ENCODE results near the gene CRKL.

- TF ChIP-seq TCF7L2 (IDR thresholded peaks at IDR 0.05; ENCODE audit: borderline replicate concordance, extremely low read depth, insufficient read depth, insufficient read length): no peak
- TF ChIP-seq POLR2AphosphoS5 (IDR thresholded peaks at IDR 0.05; ENCODE audit: low read depth, low read length): no peak
- TF ChIP-seq, protein P1, sequence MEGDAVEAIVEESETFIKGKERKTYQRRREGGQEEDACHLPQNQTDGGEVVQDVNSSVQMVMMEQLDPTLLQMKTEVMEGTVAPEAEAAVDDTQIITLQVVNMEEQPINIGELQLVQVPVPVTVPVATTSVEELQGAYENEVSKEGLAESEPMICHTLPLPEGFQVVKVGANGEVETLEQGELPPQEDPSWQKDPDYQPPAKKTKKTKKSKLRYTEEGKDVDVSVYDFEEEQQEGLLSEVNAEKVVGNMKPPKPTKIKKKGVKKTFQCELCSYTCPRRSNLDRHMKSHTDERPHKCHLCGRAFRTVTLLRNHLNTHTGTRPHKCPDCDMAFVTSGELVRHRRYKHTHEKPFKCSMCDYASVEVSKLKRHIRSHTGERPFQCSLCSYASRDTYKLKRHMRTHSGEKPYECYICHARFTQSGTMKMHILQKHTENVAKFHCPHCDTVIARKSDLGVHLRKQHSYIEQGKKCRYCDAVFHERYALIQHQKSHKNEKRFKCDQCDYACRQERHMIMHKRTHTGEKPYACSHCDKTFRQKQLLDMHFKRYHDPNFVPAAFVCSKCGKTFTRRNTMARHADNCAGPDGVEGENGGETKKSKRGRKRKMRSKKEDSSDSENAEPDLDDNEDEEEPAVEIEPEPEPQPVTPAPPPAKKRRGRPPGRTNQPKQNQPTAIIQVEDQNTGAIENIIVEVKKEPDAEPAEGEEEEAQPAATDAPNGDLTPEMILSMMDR (IDR thresholded peaks at IDR 0.05 in 2 of 3, conservative IDR thresholded peaks at IDR 0.05 in 1 of 3; ENCODE audit: borderline replicate concordance in 1 of 3, insufficient read depth in 1 of 3, low read depth in 2 of 3, low read length in 2 of 3): no peak
- TF ChIP-seq, protein P2, sequence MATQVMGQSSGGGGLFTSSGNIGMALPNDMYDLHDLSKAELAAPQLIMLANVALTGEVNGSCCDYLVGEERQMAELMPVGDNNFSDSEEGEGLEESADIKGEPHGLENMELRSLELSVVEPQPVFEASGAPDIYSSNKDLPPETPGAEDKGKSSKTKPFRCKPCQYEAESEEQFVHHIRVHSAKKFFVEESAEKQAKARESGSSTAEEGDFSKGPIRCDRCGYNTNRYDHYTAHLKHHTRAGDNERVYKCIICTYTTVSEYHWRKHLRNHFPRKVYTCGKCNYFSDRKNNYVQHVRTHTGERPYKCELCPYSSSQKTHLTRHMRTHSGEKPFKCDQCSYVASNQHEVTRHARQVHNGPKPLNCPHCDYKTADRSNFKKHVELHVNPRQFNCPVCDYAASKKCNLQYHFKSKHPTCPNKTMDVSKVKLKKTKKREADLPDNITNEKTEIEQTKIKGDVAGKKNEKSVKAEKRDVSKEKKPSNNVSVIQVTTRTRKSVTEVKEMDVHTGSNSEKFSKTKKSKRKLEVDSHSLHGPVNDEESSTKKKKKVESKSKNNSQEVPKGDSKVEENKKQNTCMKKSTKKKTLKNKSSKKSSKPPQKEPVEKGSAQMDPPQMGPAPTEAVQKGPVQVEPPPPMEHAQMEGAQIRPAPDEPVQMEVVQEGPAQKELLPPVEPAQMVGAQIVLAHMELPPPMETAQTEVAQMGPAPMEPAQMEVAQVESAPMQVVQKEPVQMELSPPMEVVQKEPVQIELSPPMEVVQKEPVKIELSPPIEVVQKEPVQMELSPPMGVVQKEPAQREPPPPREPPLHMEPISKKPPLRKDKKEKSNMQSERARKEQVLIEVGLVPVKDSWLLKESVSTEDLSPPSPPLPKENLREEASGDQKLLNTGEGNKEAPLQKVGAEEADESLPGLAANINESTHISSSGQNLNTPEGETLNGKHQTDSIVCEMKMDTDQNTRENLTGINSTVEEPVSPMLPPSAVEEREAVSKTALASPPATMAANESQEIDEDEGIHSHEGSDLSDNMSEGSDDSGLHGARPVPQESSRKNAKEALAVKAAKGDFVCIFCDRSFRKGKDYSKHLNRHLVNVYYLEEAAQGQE (IDR thresholded peaks at IDR 0.05; ENCODE audit: low read depth): no peak
- no peak for TF ChIP-seq RAD21 (IDR thresholded peaks at IDR 0.05; ENCODE audit: low read depth)
- TF ChIP-seq FOSL1 (IDR thresholded peaks at IDR 0.05; ENCODE audit: low read depth): no peak
- TF ChIP-seq POLR2A (IDR thresholded peaks at IDR 0.05; ENCODE audit: borderline replicate concordance, extremely low read depth, insufficient read depth, insufficient read length): no peak
- no peak for TF ChIP-seq JUND (IDR thresholded peaks at IDR 0.05)
- TF ChIP-seq CEBPB (IDR thresholded peaks at IDR 0.05; ENCODE audit: low read depth): no peak
- no peak for TF ChIP-seq EZH2 (IDR thresholded peaks at IDR 0.05)
- TF ChIP-seq EZH2phosphoT487 (IDR thresholded peaks at IDR 0.05; ENCODE audit: borderline replicate concordance): no peak
- no peak for TF ChIP-seq MAX (IDR thresholded peaks at IDR 0.05)
- TF ChIP-seq, protein P3, sequence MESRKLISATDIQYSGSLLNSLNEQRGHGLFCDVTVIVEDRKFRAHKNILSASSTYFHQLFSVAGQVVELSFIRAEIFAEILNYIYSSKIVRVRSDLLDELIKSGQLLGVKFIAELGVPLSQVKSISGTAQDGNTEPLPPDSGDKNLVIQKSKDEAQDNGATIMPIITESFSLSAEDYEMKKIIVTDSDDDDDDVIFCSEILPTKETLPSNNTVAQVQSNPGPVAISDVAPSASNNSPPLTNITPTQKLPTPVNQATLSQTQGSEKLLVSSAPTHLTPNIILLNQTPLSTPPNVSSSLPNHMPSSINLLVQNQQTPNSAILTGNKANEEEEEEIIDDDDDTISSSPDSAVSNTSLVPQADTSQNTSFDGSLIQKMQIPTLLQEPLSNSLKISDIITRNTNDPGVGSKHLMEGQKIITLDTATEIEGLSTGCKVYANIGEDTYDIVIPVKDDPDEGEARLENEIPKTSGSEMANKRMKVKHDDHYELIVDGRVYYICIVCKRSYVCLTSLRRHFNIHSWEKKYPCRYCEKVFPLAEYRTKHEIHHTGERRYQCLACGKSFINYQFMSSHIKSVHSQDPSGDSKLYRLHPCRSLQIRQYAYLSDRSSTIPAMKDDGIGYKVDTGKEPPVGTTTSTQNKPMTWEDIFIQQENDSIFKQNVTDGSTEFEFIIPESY (IDR thresholded peaks at IDR 0.05; ENCODE audit: extremely low read depth, insufficient replicate concordance, low read length): no peak
- no peak for TF ChIP-seq SIN3A (IDR thresholded peaks at IDR 0.05; ENCODE audit: low read depth)
Observed at GRCh38 chr22:20955548-20955947, 38.3 kb downstream of the CRKL start.

All from HCT116 (cell line).